Measurements from ENCODE around the gene LANCL2. TPM values are rescaled to one million over a fixed set of nuclear protein-coding genes. Genes with fewer than 3 reads are reported as not detected.

The LANCL2 gene
- total RNA-seq, 1 experiment from 2014 or later, result 14.3 TPM

DNA sequence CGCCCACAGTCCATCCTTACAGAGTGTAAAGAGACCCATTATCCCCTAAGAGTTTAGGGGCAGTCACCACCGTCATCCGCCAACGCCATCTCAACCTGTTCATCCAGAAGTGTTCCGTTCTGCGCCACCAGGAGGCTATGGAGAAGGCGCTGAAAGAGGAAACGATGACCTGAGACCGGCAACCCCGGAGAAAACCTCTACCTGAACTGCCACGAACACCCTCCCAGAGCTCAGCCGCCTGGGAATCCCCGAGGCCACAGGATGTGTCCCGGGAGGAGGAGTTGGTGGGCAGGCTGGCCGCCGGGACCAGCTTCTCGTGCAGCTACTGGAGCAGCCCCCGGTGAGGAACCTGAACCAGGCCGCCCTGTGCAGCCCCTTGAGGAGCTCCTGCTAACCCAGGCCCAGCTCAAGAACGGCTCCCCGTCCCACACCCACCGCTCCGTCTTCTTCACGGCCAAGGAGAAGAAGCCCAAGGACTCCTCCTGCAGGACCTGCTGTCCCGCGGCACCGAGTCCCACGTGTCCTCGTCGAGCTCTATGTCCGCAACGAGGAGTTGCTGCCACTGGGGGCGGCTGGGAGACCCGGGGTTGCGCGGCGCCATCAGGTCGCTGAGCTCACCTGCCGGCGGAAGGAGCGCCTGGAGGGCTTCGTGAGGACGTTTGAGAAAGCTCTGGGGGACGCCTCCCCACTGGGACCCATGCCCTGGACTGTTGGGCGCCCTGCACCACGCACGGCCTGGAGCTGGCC is 21.1 kb upstream of the LANCL2 start:
- POLR2A ChIA-PET, result no interaction called here
- Mint-ChIP-seq H3K27me3 (ENCODE audit: insufficient read depth, unreplicated experiment) (peaks cover 3% of the 10 kb centered on the region), H3K36me3 (ENCODE audit: insufficient read depth, unreplicated experiment) (no peaks in the 10 kb centered on the region), H3K4me3 (ENCODE audit: unreplicated experiment) (no peak overlapping the region), H3K4me1 (ENCODE audit: insufficient read depth, unreplicated experiment) (peaks cover 10% of the 10 kb centered on the region), H3K27ac (ENCODE audit: low read depth, unreplicated experiment) (no peak overlapping the region), H3K9me3 (ENCODE audit: unreplicated experiment) (no peaks in the 10 kb centered on the region)
- BruUV-seq (replicated peaks), result no TSS peak
- CTCF ChIA-PET, result interaction anchor here (0.6 kb wide), 1 partner anchor 203 kb away, joined by 3 read pairs; no protein-coding TSS in a partner anchor
- intact Hi-C loops (cut with micrococcal nuclease), result no loop called here
- DNase-seq (ENCODE audit: unreplicated experiment), result no peak
- TF ChIP-seq, protein P1, sequence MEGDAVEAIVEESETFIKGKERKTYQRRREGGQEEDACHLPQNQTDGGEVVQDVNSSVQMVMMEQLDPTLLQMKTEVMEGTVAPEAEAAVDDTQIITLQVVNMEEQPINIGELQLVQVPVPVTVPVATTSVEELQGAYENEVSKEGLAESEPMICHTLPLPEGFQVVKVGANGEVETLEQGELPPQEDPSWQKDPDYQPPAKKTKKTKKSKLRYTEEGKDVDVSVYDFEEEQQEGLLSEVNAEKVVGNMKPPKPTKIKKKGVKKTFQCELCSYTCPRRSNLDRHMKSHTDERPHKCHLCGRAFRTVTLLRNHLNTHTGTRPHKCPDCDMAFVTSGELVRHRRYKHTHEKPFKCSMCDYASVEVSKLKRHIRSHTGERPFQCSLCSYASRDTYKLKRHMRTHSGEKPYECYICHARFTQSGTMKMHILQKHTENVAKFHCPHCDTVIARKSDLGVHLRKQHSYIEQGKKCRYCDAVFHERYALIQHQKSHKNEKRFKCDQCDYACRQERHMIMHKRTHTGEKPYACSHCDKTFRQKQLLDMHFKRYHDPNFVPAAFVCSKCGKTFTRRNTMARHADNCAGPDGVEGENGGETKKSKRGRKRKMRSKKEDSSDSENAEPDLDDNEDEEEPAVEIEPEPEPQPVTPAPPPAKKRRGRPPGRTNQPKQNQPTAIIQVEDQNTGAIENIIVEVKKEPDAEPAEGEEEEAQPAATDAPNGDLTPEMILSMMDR (IDR thresholded peaks at IDR 0.05; ENCODE audit: unreplicated experiment), result no peak

DNA sequence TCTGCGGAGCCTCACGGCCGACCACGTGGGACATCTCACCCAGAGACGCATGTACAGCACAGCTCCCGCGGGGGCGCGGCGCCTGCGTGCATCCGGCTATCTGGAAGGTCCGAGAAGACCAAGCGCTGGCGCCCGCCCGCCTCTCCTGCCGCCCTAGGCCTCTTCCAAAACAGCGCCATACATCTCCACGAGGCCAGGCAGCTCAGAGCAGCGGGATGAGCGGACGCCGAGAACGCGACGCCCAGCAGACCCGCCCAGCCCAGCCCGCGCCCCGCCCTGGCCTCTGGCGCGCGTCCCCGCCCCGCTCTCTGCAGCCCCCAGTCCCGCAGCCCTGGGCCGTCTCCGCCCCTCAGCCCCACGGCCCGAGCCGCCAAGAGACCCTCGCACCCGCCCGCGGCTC is 20.3 kb upstream of the LANCL2 start:
- H3K4me1 Mint-ChIP-seq (ENCODE audit: insufficient read depth, unreplicated experiment), result peaks cover 13% of the 10 kb centered on the region
- intact Hi-C loops (cut with micrococcal nuclease), result no loop called here
- H3K4me3 Mint-ChIP-seq (ENCODE audit: unreplicated experiment), result no peak overlapping the region
- no TSS peak for BruUV-seq (replicated peaks)
- H3K9me3 Mint-ChIP-seq (ENCODE audit: unreplicated experiment), result no peaks in the 10 kb centered on the region
- no peak overlapping the region for H3K27ac Mint-ChIP-seq (ENCODE audit: low read depth, unreplicated experiment)
- TF ChIP-seq, protein P1 (IDR thresholded peaks at IDR 0.05; ENCODE audit: unreplicated experiment), result no peak
- POLR2A ChIA-PET, result no interaction called here
- H3K27me3 Mint-ChIP-seq (ENCODE audit: insufficient read depth, unreplicated experiment), result no peaks in the 10 kb centered on the region
- H3K36me3 Mint-ChIP-seq (ENCODE audit: insufficient read depth, unreplicated experiment), result no peaks in the 10 kb centered on the region
- no peak for DNase-seq (ENCODE audit: unreplicated experiment)
- CTCF ChIA-PET, result interaction anchor here (0.6 kb wide), 1 partner anchor 203 kb away, joined by 3 read pairs; no protein-coding TSS in a partner anchor

DNA sequence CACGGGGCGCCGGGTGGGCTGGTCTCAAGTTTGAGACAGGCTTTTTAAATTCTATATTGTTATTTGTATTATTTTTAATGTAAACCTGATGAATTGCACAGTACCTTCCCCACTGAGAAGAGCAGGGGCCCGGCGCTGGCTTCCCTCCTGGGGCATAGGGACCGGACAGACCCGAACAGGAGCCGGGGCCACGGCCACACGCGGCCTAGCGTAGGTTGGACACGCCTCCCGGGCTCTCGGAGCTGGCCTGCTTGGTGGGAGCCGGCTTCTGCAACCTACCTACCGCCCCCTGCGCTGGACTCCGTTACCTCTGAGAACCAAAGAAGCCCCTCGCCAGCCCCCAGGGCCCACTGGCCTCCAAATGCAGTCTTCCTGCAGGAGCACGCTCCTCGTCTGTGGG is 19.8 kb upstream of the LANCL2 start:
- intact Hi-C loops (cut with micrococcal nuclease), result no loop called here
- TF ChIP-seq, protein P1 (IDR thresholded peaks at IDR 0.05; ENCODE audit: unreplicated experiment), result no peak
- no TSS peak for BruUV-seq (replicated peaks)
- Mint-ChIP-seq H3K27ac (ENCODE audit: low read depth, unreplicated experiment) (no peak overlapping the region), H3K4me1 (ENCODE audit: insufficient read depth, unreplicated experiment) (peaks cover 13% of the 10 kb centered on the region), H3K4me3 (ENCODE audit: unreplicated experiment) (no peak overlapping the region), H3K27me3 (ENCODE audit: insufficient read depth, unreplicated experiment) (no peaks in the 10 kb centered on the region), H3K36me3 (ENCODE audit: insufficient read depth, unreplicated experiment) (no peaks in the 10 kb centered on the region), H3K9me3 (ENCODE audit: unreplicated experiment) (no peaks in the 10 kb centered on the region)
- no peak for DNase-seq (ENCODE audit: unreplicated experiment)
- ChIA-PET POLR2A (no interaction called here), CTCF (no interaction called here)

DNA sequence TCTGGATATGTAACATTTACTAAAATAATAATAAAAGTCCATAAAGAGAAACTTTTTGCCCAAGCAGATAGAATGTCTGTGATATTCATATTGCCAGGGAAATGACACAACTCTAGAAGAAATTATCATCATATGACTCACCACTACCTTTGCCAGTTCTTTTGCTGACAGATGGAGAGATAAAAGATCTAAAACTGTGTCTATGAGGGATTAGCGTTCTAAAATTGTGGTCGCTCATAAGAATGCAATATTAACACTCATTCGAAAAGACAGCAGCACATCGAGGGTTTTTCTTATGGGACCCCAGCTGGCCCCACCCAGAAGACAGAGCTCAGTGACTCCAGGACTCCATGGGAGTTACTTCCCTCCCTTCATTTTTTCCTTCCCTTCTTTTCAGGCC is 16.6 kb upstream of the LANCL2 start:
- Mint-ChIP-seq H3K4me1 (ENCODE audit: insufficient read depth, unreplicated experiment) (peaks cover 13% of the 10 kb centered on the region), H3K9me3 (ENCODE audit: unreplicated experiment) (no peaks in the 10 kb centered on the region), H3K4me3 (ENCODE audit: unreplicated experiment) (peak overlapping the region; percentile 29), H3K36me3 (ENCODE audit: insufficient read depth, unreplicated experiment) (no peaks in the 10 kb centered on the region), H3K27ac (ENCODE audit: low read depth, unreplicated experiment) (no peak overlapping the region), H3K27me3 (ENCODE audit: insufficient read depth, unreplicated experiment) (no peaks in the 10 kb centered on the region)
- no TSS peak for BruUV-seq (replicated peaks)
- CTCF ChIA-PET, result interaction anchor here (0.9 to 1.1 kb wide), 3 partner anchors 42 to 68 kb away, joined by 3 to 5 read pairs (median 3); no protein-coding TSS in a partner anchor
- intact Hi-C loops (cut with micrococcal nuclease), result no loop called here
- TF ChIP-seq, protein P1 (IDR thresholded peaks at IDR 0.05; ENCODE audit: unreplicated experiment), result no peak
- POLR2A ChIA-PET, result interaction anchor here (0.6 to 3.6 kb wide), 5 partner anchors 18 to 97 kb away, joined by 3 to 32 read pairs (median 3); partner anchors contain the start of gene LANCL2
- DNase-seq (ENCODE audit: unreplicated experiment), result peak; percentile 57

All from MCF 10A (cell line).